Endothelial cell of umbilical vein (primary cell): Measurements from ENCODE around the gene SUDS3. TPM values are rescaled to one million over a fixed set of nuclear protein-coding genes. Genes with fewer than 3 reads are reported as not detected.

ENCODE experiments used
- BruUV-seq: library from RNA; stranded (reverse); fragments of 400-500 nt; replicated peaks from 2 replicates; lab custom pipeline; 2021; lab: Mats Ljungman, UMichigan
- CTCF ChIA-PET: fragments of 300-600, 350-600 bp; sonication (Branson Sonifier 250); formaldehyde crosslinking; loops from one replicate; lab custom pipeline; 2021; ENCODE audit warnings: antibody characterized with exemption, inconsistent platforms; lab: Charles Lee
- POLR2A ChIA-PET: fragments of 300-600, 350-600 bp; sonication (Branson Sonifier 250); formaldehyde crosslinking; loops from one replicate; lab custom pipeline; 2021; ENCODE audit warnings: antibody characterized with exemption, inconsistent platforms; lab: Charles Lee
- DNase-seq: peaks from one replicate; pipeline ENCODE4 v3.0.0-alpha.2; 2011; ENCODE audit warnings: low read depth, low spot score
- FAIRE-seq: peaks from 2 replicates; lab custom pipeline; 2011; peaks lifted over from hg19 to GRCh38; lab: Jason Lieb, UNC
- H2AFZ ChIP-seq: 2 replicates; pipeline ENCODE4 v1.6.0; 2012; ENCODE audit warnings: low read depth, low read length, control low read depth, inconsistent platforms
- H3K27ac ChIP-seq: 2 replicates; pipeline ENCODE4 v1.5.1; 2011; ENCODE audit warnings: low read depth, mild to moderate bottlenecking, control low read depth, low read length, moderate library complexity; ENCODE audit not compliant: insufficient read depth
- H3K27me3 ChIP-seq, 2 experiments: 2 replicates each; pipeline versions ENCODE4 v1.6.0 to v1.6.1; 2011; ENCODE audit warnings: low read length in 2 of 2, mixed read lengths in 1 of 2; ENCODE audit not compliant: control insufficient read depth in 2 of 2, insufficient read depth in 2 of 2
- H3K36me3 ChIP-seq, 2 experiments: 2 replicates in 1 of 2; 3 replicates in 1 of 2; pipeline ENCODE4 v1.5.1; 2011; ENCODE audit warnings: low read length in 2 of 2, mild to moderate bottlenecking in 1 of 2, moderate library complexity in 1 of 2; ENCODE audit not compliant: control insufficient read depth in 2 of 2, insufficient read depth in 2 of 2; ENCODE audit errors: extremely low read depth in 1 of 2
- H3K4me1 ChIP-seq: 3 replicates; pipeline ENCODE4 v1.5.1; 2011; ENCODE audit warnings: mild to moderate bottlenecking, low read length; ENCODE audit not compliant: control insufficient read depth, insufficient read depth; ENCODE audit errors: extremely low read depth
- H3K4me2 ChIP-seq: 2 replicates; pipeline ENCODE4 v1.6.1; 2011; ENCODE audit warnings: low read length, control low read depth, mixed read lengths; ENCODE audit not compliant: insufficient read depth
- H3K4me3 ChIP-seq, 3 experiments: fragments of 200-600 bp in 1 of 3; sonication (generic), shearing (Covaris generic) in 1 of 3; replicated peaks in 1 of 3; 2 replicates each; pipeline ENCODE4 v1.5.1; 2011 to 2016; ENCODE audit warnings: control low read depth in 3 of 3, low read length in 3 of 3, mild to moderate bottlenecking in 2 of 3, inconsistent platforms in 1 of 3, low read depth in 1 of 3, moderate library complexity in 1 of 3; ENCODE audit not compliant: insufficient read depth in 1 of 3
- H3K79me2 ChIP-seq: 2 replicates; pipeline ENCODE4 v1.6.0; 2012; ENCODE audit warnings: low read length, inconsistent platforms; ENCODE audit not compliant: control insufficient read depth, insufficient read depth
- H3K9ac ChIP-seq: replicated peaks from 2 replicates; pipeline ENCODE3; 2011; ENCODE audit warnings: low read length, control low read depth; ENCODE audit not compliant: insufficient read depth; ENCODE audit errors: extremely low read depth
- H3K9me1 ChIP-seq: replicated peaks from 3 replicates; pipeline ENCODE4 v1.6.0; 2011; ENCODE audit warnings: mild to moderate bottlenecking, low read length; ENCODE audit not compliant: control insufficient read depth, insufficient read depth; ENCODE audit errors: extremely low read depth
- H3K9me3 ChIP-seq: replicated peaks from 2 replicates; pipeline ENCODE4 v1.5.1; 2012; ENCODE audit warnings: low read length, inconsistent platforms; ENCODE audit not compliant: control insufficient read depth, insufficient read depth
- H4K20me1 ChIP-seq: replicated peaks from 2 replicates; pipeline ENCODE3; 2011; ENCODE audit warnings: mild to moderate bottlenecking, low read length; ENCODE audit not compliant: control insufficient read depth, insufficient read depth; ENCODE audit errors: extremely low read depth
- CTCF ChIP-seq, 2 donors: IDR thresholded peaks; 1 replicate in 1 of 2; 2 replicates in 1 of 2; pipeline ENCODE4 v1.5.1; 2011; ENCODE audit warnings: low read length in 2 of 2, mild to moderate bottlenecking in 2 of 2, moderate library complexity in 2 of 2, control low read depth in 1 of 2, inconsistent platforms in 1 of 2, low read depth in 1 of 2; ENCODE audit not compliant: insufficient read depth in 1 of 2; ENCODE audit errors: extremely low read depth in 1 of 2
- EZH2 ChIP-seq: IDR thresholded peaks from 2 replicates; pipeline ENCODE4 v1.6.1; 2012; ENCODE audit warnings: borderline replicate concordance, low read depth, mild to moderate bottlenecking, moderate library complexity, low read length, inconsistent platforms; ENCODE audit not compliant: severe bottlenecking
- FOS ChIP-seq: IDR thresholded peaks from 2 replicates; pipeline ENCODE4 v1.6.1; 2011; ENCODE audit warnings: mild to moderate bottlenecking, low read length, moderate library complexity, borderline replicate concordance; ENCODE audit not compliant: insufficient read depth
- GATA2 ChIP-seq: IDR thresholded peaks from 2 replicates; pipeline ENCODE4 v1.7.0; 2011; ENCODE audit warnings: low read depth, mild to moderate bottlenecking, moderate library complexity, mixed read lengths, low read length; ENCODE audit not compliant: insufficient read length, insufficient read depth
- JUN ChIP-seq: IDR thresholded peaks from 2 replicates; pipeline ENCODE4 v1.6.1; 2011; ENCODE audit warnings: borderline replicate concordance, low read depth; ENCODE audit not compliant: insufficient read length, insufficient read depth
- MAX ChIP-seq: IDR thresholded peaks from 2 replicates; pipeline ENCODE4 v1.6.1; 2011; ENCODE audit not compliant: insufficient read depth, insufficient read length
- MYC ChIP-seq: IDR thresholded peaks from one replicate; pipeline ENCODE4 v1.6.1; 2011; ENCODE audit warnings: mild to moderate bottlenecking, low read depth, low read length
- POLR2A ChIP-seq: IDR thresholded peaks from 2 replicates; pipeline ENCODE4 v1.6.1; 2012; ENCODE audit warnings: low read depth, mild to moderate bottlenecking, control low read depth, low read length
- POLR2AphosphoS5 ChIP-seq: IDR thresholded peaks from 2 replicates; pipeline ENCODE4 v1.6.1; 2012; ENCODE audit warnings: low read depth, mild to moderate bottlenecking, control low read depth, low read length, moderate library complexity; ENCODE audit not compliant: insufficient read depth
- dilution Hi-C: fragments of 300-500 bp; cut with MboI; formaldehyde crosslinking; loops from one replicate; pipeline ENCODE4 v1.15.0; 2019; ENCODE audit warnings: low sequenced_read_pairs; ENCODE audit not compliant: extremely low pct_ligation_motif_present
- intact Hi-C: fragments of 100-400 bp; cut with micrococcal nuclease; formaldehyde crosslinking; loops from one replicate; pipeline ENCODE4 v1.10.0; 2022
- polyA plus RNA-seq, 4 experiments: library from polyadenylated mRNA; depleted of rRNA in 3 of 4; stranded (reverse) in 3 of 4; unstranded in 1 of 4; fragments of >200 nt; gene quantifications; 2 replicates each; pipeline versions ENCODE4 v1.2.1 to v1.2.3, GENCODE V29; 2011 to 2012; ENCODE audit warnings: missing spikeins in 1 of 4
- total RNA-seq: library from RNA; stranded (reverse); gene quantifications from 2 replicates; pipeline ENCODE4 v1.2.3, GENCODE V29; 2021

The SUDS3 gene
- total and polyA plus RNA-seq, 2 donors (not counting 3 experiments of a cell fraction or from before 2014, with no cell fraction given) = 16.9 to 27.4 TPM

- Histone ChIP-seq H3K79me2 (no peaks in the 10 kb centered on the region), H3K4me1 (no peaks in the 10 kb centered on the region), H3K27me3 (no peaks in the 10 kb centered on the region), H3K27ac (no peak overlapping the region), H3K4me3 (no peak overlapping the region), H3K9ac (no peak overlapping the region), H3K36me3 (no peaks in the 10 kb centered on the region), H4K20me1 (no peaks in the 10 kb centered on the region), H3K9me3 (no peaks in the 10 kb centered on the region), H3K4me2 (no peak overlapping the region), H2AFZ (no peak overlapping the region), H3K9me1 (no peaks in the 10 kb centered on the region)
- no peak for FAIRE-seq
- TF ChIP-seq CTCF (IDR thresholded peaks at IDR 0.05; ENCODE audit: extremely low read depth in 1 of 2, insufficient read depth in 1 of 2, low read depth in 1 of 2, low read length in 2 of 2) = no peak
- no peak for TF ChIP-seq MYC
- no peak for TF ChIP-seq GATA2
- TF ChIP-seq MAX = no peak
- no peak for TF ChIP-seq FOS
- TF ChIP-seq POLR2AphosphoS5 = no peak
- no peak for TF ChIP-seq POLR2A
- no peak for TF ChIP-seq EZH2
- no peak for TF ChIP-seq JUN
- no peak for DNase-seq
- BruUV-seq = no TSS peak
- dilution Hi-C loops = no loop called here
- POLR2A ChIA-PET = no interaction called here
- CTCF ChIA-PET = no interaction called here
- intact Hi-C loops = no loop called here
Observed at GRCh38 chr12:118465706-118466105, 89.4 kb downstream of the SUDS3 start.

Other genes starting within 250 kb of the SUDS3 start
- gene PEBP1, start 240.4 kb upstream of the SUDS3 start, total RNA-seq = 146 and 185 TPM in 2 replicates
- 236 and 261 TPM in 2 replicates for gene PEBP1, start 240.4 kb upstream of the SUDS3 start, polyA plus RNA-seq
- gene TAOK3, start 3.6 kb upstream of the SUDS3 start, total RNA-seq = 23.1 and 28.9 TPM in 2 replicates
- 7.6 and 11.3 TPM in 2 replicates for gene TAOK3, start 3.6 kb upstream of the SUDS3 start, polyA plus RNA-seq